Activated CD8-positive, alpha-beta memory T cell treated with anti-CD3 and anti-CD28 coated beads, Interleukin-2, amount 50 U/mL, for 24 hours (primary cell): ENCODE data around the gene TPSB2.
"Not testable (repeated sequence)": the region's sequence is repeated elsewhere in the genome, so short reads cannot be mapped to it uniquely, and the experiment has no call there.

Source experiments
- DNase-seq: peaks from one replicate; pipeline ENCODE4 v3.0.0-alpha.2; 2020; ENCODE audit errors: extremely low read depth

The TPSB2 gene

DNA sequence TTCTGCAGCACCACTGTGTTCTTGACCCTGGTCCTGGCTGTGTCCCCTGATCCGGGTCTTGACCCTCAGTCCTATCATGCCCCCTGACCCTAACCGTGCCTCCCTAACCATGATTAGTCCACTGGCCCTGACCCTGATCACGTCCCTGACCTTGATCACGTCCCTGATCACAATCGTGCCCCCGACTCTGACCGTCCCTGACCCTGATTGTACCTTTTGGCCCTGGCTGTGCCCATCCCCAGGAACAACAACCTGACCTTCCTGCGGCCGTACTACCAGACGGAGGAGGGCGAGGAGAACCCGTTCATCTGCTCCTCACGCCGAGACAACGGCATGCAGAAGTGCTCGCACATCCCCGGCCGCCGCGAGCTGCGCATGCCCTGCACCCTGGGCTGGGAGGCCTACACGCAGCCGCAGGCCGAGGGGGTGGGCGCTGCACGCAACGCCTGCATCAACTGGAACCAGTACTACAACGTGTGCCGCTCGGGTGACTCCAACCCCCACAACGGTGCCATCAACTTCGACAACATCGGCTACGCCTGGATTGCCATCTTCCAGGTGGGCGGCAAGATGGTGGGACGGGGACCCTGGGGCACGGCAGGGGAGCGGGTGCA lies 29.9 kb downstream of the TPSB2 start:
- DNase-seq, result no peak

DNA sequence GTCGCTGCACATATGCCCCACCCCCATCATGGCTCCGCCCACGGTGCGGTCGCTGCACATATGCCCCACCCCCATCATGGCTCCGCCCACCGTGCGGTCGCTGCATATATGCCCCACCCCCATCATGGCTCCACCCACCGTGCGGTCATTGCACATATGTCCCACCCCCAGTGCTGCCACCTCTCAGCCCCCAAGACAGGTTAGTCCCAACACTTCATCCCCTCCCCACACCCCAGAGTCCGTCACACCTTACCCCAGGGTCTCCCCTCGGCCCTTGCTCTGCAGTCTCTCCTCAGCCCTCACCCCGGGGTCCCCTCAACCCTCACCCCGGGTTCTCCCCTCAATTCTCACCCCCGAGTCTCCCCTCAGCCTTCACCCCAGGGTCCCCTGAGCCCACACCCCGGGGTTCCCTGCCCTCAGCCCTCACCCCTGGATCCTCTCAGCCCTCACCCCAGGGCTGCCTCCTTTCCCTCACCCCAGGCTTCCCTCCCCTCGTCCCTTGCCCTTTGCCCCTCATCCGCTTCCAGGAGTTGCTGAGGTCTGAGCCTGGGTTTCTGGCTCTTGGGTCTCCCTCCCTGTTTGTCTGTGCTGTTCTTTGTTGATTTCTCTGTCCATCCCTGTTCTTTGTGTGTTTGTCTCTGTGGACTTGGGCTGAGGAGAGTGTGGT lies 30.5 kb downstream of the TPSB2 start:
- DNase-seq, result no peak

DNA sequence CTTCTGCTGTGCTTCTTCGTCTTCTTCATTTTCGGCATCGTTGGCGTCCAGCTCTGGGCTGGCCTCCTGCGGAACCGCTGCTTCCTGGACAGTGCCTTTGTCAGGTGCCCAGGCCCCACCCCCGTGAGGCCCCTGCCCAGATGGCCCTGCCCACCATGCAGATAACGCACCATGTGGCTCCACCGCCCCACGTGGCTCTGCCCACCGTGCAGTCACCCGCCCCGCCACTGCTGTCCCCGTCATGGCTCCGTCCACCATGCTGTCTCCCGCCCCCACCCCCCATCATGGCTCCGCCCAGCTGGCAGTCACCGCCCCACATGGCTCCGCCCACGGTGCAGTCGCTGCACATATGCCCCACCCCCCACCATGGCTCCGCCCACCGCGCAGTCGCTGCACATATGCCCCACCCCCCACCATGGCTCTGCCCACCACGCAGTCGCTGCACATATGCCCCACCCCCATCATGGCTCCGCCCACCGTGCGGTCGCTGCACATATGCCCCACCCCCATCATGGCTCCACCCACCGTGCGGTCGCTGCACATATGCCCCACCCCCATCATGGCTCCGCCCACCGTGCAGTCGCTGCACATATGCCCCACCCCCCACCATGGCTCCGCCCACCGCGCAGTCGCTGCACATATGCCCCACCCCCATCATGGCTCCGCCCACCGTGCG lies 31.2 kb downstream of the TPSB2 start:
- DNase-seq, result not testable (repeated sequence)

DNA sequence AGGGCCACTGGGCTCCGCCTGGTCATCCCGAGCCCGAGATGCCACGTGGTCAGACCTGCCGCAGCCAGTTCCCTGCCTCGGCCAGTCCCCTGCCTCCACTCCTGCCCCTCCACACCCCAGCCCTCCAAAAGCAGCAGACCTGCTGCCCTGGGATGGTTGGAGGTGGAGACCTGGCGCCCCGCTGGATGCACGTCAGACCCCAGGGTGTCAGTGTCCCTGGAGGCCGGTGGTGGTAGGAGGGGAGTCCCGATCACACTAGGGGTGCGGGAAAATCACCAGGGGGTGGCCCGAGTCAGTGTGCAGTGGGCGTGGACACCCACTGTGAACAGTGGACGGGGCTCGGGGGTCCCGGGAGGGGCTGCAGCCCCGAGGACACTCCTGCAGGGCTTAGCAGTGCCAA lies 31.8 kb downstream of the TPSB2 start:
- no peak for DNase-seq

DNA sequence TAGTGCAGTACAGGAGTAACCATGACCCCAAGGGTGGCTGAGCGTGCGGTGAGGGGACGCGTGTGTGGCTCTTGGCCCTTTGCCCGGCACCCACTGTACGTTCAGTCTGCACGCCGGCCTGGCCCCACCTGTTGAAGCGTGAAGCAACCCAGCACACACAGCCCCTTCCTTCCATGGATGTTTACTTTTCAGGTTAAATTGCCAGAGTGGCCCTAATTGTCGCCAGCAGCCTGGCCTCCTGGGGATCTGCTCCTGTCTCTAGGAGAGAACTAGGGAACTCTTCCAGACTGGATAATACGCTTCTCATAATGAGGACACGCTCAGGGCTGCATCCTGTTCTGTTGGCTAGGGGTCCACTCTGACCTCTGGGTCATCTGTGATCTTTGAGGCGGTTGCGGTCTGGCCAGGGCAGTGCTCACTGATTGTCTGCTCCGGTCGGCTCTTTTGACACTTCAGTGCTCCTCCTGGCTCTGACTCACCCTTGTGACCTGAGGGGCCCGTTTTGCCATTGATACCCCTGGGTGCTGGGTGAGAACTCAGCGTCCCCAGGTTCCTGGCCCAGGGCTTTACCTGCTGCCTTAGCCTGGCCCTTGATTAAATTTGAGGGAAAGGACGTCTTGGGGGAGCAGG lies 32.6 kb downstream of the TPSB2 start:
- no peak for DNase-seq

DNA sequence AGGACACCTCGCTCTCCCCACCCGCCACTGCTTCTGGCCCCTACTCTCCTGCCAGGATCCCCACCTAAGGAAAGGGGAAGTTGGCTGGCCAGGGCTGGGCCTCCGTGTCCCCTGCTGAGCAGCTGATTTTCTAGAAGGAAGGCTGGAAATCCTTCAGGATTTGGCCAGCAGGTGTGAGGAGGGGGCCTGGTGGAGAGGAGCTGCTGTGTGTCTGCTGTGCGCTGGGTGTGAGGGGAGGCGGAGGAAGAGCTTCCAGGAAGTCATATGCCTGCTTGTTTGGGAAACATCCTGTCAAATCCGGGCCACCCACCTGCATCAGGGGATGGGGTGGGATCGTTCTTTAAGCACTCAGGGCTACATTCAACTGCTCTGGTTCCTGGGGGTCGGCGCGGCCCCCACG lies 33.5 kb downstream of the TPSB2 start:
- no peak for DNase-seq

DNA sequence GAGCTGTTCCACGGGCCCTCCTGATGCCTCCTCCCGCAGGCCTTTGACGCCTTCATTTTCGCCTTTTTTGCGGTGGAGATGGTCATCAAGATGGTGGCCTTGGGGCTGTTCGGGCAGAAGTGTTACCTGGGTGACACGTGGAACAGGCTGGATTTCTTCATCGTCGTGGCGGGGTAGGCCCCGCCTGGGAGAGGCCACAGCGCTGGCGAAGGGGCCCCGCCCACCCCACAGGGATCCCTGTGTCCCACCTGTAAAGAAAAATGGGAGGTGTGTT lies 34.7 kb downstream of the TPSB2 start:
- DNase-seq, result no peak

DNA sequence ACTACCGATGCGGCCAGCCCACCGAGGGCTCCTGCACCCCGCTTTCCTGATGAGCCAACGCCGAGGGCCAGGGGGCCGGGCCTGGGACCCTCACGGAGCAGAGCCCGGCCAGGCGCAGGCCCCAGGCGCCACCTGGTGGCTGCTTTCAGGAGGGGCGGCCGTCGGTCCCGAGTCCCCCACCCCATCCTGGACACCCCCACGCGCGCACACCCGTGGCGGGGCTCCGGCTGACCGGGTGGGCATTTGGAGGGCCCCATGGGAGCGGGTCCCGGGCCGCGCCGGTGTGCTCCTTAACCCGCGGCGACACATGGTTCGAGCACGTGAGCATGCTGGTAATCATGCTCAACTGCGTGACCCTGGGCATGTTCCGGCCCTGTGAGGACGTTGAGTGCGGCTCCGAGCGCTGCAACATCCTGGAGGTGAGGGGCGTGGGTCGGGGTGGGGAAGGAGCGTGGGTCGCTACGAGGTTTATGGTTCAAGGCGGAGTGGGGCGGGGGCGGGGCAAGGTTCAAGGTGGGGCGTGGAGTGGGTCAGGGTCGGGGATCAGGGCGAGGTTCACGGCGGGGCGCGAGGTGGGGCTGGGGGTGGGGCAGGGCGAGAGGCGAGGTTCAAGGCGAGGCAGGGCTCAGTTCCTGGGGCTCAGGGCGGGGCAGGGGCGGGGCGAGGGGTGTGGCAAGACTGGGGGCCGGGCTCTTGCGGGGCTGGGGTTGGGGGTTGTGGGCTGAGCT lies 35.2 kb downstream of the TPSB2 start:
- no peak for DNase-seq

DNA sequence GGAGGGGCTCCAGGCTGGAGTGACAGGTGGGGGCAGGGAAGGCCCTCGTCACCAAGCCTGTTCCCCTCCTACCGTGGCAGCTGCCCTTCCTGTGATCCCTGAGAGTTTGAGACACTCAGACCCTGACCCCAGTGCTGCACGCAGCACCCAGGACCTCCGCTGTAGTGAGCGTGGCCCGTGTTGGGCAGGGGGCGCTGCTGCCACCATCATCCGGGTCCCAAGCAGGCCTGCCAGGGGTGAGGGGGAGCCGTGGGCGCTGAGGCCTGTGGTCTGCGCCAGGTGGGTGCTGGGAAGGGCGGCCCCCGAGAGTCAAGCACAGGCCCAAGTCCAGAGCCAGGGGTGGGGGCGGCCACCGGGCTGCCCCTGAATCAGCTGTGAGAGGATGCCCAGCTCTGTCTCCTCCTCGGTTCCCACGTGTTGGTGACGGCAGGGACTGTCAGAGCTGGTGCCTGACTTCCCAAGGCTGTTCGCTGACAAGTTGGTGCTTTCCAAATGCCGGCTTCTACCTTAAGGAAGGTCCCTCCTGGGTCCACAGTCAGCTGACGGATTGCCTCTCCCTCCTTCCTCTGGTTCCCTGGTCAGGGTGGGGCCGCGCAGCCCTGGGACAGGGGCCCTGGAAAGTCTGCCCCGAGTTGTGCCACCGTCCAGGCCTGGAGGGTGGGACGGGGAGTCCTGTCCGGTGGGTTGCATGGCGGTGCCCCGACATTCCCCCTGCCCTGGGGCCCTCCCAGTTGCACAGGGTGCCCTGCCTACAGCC lies 36.0 kb downstream of the TPSB2 start:
- DNase-seq, result no peak

DNA sequence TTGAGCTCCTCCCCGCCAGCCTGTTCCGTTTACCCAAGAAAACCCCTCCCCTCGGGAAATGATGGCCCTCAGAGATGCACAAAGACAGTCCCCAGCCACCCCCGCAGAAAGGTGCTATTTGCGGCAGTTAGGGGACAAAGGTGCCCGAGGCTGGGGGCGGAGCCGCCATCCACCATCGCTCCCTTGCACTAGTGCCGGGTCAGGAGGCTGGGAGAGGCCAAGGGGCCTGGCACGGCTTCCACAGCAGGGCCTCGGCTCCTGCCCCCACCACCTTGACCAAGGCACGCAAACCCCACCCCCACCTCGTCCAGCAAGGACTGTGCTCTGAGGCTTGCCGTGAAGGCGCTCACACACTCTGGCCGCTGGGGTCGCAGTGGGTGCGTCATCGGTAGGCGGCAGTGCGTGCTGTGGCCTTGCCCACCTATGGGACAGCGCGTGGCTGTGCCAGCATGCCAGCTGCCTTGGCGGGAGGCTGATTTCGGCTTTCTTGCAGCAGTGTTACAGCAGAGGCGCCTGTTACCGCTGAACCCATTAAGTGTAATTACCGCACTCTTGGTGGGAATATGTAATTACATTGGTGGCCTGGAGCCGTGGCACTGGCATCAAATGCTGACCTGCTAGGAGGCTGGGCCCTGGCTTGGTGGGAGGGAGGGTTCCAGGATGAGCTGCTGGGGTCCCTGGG lies 36.7 kb downstream of the TPSB2 start:
- DNase-seq, result no peak

DNA sequence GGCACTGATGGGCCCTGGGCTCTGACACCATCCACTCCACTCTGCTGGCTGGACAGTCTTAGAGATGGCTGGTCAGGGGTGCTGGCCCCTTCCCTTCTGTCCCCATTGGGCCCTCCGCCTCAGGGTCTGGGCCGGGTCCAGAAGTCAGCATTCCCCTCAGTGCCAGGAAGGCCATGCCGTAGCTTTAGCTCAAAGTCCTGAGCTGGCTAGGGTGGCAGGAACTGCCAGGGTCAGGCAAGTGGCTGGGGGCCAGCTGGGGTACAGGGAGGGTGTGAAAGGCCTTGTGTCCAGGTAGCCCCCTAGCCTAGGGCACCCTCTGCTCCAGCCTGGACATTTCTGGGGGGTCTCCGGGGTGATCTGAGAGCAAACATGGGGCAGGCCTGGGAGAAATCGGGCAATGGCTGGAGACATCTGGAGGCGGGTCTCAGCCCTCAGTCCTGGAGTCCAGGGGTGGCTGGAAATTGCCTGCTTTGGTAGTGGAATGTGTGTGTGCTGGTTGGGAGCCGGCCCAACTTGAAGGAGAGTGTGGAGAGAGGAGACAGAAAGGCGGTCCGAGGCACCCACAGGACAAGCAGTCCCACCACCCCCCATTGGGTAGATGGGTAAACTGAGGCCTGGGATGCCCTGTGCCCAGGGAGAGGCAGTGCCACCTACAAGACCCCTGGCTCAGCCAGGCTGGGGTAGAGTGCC lies 37.5 kb downstream of the TPSB2 start:
- no peak for DNase-seq

DNA sequence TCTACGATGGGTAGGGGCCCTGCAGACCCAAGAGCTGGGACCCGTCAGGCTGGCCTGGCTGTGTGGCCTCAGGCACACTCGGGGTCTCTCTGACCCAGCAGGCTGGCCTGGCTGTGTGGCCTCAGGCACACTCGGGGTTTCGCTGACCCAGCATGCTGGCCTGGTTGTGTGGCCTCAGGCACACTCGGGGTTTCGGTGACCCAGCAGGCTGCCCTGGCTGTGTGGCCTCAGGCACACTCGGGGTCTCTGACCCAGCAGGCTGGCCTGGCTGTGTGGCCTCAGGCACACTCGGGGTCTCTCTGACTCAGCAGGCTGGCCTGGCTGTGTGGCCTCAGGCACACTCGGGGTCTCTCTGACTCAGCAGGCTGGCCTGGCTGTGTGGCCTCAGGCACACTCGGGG lies 39.2 kb downstream of the TPSB2 start:
- DNase-seq, result not testable (repeated sequence)

DNA sequence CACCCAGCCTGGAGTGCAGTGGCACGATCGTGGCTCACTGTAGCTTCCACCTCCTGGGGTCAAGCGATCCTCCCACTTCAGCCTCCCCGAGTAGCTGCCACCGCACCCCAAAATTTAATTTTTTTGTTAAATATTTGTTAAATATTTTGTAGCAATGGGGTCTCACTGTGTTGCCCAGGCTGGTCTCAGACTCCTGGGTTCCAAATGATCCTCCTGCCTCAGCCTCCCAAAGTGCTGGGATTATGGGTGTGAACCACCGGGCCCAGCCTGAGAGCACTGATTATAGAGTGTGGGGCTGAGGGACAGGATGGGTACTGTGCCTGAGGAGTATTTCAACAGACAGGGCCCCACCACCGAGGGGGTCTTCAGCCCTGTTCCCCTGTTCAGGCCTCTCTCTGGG lies 40.5 kb downstream of the TPSB2 start:
- DNase-seq, result no peak

DNA sequence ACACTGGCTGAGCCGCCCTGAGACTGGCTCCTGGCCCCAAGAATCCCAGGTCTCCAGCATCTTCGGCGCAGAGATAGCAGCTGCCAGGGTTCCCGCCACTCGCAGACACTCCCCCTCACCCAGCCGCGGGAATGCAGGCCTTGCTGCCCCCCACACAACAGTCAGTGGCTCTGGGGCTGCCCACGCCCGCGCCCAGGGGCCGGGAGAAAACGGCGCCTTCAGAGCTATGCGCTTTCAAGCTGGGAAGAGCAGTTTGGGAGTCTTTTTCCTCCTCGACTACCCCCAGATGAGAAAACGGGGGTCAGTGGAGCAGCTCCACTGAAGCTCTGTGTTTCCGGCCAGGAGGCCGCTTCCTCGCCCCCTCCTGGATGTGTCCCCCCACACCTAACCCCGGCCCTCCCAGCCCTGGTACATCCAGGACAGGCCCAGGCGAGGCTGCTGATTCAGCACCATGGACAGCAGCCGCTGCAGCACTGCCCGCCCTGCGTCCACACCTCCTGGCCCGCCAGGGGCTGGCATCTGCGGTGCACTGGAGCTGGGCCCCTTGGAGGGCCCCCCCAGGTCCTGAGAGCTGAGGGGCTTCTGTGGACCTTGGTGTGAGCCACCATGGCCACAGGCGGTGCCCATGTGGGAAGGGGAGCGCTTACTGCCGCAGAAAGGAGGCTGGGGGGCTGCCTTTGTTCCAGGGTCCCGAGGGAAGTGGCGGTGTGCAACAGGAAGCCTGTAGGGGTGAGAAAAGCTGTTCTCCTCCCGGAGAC lies 41.4 kb downstream of the TPSB2 start:
- no peak for DNase-seq

DNA sequence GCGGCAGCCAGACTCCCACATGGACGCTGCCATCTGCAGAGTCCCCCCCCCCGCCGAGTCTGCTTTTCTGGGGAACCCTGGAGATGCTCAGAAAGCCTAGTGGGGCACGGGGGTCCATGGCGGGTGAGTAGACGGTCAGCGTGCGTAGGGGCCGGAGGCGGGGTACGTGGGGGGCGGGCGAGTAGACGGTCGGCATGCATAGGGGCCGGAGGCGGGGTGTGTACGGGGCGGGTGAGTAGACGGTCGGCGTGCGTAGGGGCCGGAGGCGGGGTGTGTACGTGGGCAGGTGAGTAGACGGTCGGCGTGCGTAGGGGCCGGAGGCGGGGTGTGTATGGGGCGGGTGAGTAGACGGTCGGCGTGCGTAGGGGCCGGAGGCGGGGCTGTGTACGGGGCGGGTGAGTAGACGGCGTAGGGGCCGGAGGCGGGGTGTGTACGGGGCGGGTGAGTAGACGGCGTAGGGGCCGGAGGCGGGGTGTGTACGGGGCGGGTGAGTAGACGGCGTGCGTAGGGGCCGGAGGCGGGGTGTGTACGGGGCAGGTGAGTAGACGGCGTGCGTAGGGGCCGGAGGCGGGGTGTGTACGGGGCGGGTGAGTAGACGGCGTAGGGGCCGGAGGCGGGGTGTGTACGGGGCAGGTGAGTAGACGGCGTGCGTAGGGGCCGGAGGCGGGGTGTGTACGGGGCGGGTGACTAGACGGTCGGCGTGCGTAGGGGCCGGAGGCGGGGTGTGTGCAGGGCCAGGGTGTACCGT lies 44.4 kb downstream of the TPSB2 start:
- DNase-seq, result not testable (repeated sequence)

DNA sequence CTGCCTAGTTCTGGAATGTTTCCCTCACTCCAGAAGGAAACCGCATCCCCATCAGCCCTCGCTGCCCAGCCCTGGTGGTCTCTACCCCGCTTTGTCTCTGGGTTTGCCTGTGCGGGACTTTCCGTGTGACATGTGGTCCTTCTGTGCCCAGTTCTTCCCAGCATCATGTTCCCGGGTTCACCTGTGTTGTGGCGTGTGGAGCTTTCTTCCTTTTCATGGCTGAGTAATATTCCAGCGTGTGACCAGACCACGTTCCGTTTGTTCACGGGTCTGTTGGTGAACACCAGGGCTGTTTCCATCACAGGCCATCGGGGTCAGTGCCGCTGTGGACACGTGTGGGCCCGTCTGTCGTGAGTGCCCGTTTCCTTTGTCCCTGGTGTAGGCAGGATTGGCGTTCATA lies 45.0 kb downstream of the TPSB2 start:
- no peak for DNase-seq

DNA sequence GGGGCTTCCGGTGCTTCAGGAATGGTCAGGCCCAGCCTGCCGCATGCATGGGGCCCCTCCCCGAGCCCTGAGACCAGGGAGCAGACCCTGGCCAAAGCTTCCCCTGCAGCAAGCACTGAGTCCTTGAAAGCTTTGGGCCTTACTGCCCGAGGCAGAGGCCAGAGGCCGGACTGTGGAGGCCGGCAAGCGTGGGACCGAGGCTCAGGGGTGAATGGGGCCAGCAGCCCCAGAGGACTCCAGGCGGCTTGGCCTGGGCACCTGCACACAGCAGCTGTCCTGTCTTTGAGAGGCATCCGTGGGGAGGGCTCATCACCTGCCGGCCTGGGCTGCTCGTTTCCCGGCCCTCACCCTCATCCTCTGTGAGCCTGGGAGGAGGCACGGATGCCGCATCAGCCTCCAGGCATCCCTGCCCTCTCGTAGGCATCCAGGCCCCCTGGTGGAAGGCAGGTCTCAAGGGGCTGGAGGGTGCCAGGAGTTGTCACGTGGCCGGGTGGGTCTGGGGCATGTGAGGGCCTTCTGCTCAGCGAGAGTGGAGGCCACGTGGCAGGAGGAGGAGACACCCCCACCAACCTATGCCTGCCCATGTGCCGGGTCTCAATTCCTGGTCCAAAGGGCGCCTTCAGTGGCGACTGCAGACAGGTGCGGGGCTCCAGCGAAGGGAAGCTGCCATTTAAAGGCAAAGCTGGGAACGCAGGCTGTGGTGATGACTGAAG lies 45.7 kb downstream of the TPSB2 start:
- DNase-seq, result no peak
